ENCODE results near the gene SETD1B.

The SETD1B gene

GRCh38 chr12:121823727-121824115 is 19.9 kb downstream of the SETD1B start:
- DNase-seq (ENCODE audit: low spot score) (no peak), FAIRE-seq (no peak)

- FAIRE-seq (no peak), DNase-seq (ENCODE audit: low spot score) (no peak)
These were observed 21.3 kb downstream of the SETD1B start for GRCh38 chr12:121825041-121825523.

GRCh38 chr12:121826318-121827150 is 22.7 kb downstream of the SETD1B start:
- FAIRE-seq (no peak), DNase-seq (ENCODE audit: low spot score) (no peak)

- DNase-seq (ENCODE audit: low spot score) (no peak), FAIRE-seq (no peak)
These were observed 23.7 kb downstream of the SETD1B start for GRCh38 chr12:121827351-121828099.

DNA sequence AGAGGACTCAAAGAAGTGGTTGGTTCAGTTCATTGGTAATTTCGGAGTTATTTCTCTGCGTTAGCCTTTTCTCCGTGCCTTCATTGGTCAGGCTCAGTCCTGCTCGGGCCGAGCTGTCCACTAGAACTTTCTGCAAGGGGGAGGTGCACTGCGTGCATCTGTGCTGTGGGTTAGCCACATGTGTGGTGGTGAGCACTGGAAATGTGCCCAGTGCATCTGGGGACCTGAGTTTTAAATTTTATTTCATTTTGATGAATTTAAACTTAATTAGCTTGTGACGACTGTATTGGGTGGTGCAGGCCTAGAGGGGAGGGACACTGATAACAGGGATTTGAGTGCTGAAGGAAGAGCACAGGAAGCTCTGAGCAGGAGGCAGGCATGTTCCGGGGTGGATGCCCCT is 24.5 kb downstream of the SETD1B start:
- DNase-seq (ENCODE audit: low spot score) (no peak), FAIRE-seq (no peak)

- DNase-seq (ENCODE audit: low spot score) (no peak), FAIRE-seq (no peak)
These were observed 25.0 kb downstream of the SETD1B start for GRCh38 chr12:121828826-121829225.

DNA sequence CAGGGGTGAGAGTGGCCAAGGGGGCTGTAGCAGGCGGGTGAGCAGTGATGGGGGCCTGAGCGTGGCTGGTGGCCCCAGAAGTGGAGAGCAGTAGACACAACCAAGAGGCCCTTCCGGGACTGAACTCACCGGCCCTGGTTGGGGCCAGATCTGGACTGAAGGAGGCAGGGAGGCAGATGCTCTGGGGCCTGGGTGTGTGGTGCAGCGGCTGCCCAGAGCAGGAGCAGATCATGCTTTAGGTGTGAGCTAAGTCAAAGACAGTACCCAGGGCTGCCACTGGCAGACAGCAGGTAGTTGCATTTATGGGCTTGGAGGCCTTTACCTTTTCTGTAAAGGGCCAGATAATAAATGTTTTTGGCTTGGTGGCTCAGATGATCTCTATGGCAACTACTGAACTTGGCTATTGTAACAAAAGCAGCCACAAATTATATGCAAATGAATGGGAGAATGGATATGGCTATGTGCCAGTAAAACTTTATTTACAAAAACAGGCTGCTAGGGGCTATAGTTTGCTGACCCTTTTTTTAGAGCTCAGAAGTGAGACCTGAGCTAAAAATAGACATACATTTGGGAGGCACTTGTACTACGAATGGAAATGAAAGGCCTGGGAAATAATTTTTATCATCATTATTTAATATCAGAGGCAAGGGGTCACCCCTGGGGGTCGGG is 25.6 kb downstream of the SETD1B start:
- DNase-seq (ENCODE audit: low spot score), result no peak
- FAIRE-seq, result no peak

DNA sequence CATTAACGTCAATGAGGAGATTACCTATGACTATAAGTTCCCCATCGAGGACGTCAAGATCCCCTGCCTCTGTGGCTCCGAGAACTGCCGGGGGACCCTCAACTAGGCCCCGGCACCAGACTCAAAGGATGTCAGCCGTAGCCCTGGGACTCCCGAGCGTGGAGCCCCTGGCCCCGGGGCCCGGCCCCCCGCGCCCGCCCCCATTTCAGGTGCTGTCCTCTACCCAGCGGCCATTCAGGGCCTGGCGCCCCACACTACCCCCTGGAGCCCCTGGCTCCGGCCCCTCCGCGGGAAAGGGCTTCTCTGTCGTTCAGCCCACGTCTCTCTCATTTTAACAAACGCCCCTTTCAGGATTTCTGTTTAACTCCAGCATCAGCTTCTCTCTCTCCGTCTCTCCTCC is 26.3 kb downstream of the SETD1B start:
- FAIRE-seq (no peak), DNase-seq (ENCODE audit: low spot score) (no peak)

DNA sequence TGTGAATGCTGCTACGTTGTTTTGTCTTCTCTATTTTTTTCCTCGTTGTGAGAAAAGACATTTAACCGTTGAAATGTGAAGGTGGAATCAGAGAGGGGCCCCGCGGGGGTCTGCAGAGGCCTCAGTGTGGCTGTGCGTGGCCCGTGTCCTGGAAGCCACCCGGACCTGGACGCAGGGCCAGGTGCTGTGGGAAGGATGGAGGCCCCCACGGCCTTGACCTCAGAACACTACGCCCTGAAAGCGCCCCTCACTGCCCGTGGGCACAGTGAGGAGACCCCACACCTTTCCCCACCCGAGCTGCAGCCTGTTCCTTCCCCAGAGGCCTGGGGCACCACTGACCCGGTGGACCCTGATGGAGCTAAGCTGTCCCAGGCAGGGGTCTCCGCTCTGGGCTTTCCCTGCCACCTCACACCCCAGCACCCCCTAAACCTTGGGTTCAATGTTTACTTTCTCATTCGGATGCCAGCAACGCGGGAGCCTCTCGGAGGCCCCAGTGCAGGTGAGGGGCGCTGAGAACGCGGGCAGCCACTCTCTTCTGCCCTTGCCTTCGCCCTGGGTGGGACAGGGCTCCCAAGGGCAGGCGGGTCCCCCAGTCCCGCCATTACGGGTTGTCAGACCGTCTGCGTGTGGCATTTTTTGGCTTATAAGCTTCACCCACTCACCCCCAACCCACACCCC is 26.9 kb downstream of the SETD1B start:
- no peak for FAIRE-seq
- no peak for DNase-seq (ENCODE audit: low spot score)

DNA sequence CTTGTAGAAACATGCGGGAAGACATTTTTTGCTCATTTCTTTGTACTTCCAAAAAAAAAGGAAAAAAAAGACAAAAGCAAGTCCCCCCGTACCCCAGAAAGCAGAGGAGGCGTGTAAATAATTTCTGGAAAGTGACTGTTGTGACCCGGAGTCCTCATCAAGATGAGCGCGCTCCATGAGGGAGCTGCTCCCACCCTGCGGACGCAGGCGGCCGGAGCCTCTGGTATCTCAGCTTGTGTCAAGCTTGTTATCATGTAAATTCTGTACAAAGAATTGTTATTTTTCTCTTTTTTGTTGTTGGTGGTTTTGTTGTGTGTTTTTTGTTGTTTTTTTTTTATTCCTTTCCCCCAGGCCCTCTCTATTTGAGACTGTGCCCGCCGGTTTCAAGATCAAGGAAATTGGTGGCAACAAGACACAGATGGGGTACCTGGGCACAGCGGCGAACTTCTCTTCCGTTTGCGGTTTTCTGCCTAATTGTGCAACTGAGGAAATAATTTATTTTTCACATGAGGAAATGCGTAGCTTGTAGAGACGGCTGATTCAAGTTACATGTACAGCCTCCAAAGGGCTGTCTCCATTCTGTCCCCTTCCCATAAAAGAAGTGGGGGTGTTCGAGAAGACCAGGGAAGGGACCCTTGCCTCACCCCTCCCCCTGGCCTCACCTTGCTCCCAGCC is 27.9 kb downstream of the SETD1B start:
- FAIRE-seq, result no peak
- DNase-seq (ENCODE audit: low spot score), result no peak

DNA sequence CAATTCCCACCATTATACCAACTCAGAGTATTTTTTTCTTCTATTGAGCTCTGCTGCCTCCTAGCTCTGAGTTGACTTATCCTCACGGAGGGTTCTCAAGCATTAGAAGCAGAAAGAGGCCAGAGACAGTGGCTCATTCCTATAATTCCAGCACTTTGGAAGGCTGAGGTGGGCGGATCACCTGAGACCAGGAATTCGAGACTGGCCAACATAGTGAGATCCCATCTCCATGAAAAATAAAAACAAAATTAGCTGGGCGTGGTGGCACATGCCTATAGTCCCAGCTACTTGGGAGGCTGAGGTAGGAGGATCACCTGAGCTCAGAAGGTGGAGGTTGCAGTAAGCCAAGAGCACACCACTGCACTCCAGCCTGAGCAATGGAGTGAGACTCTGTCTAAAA is 33.9 kb downstream of the SETD1B start:
- FAIRE-seq, result no peak
- DNase-seq (ENCODE audit: low spot score), result no peak

- DNase-seq (ENCODE audit: low spot score) (no peak), FAIRE-seq (no peak)
These were observed 34.3 kb downstream of the SETD1B start for GRCh38 chr12:121838126-121838525.

DNA sequence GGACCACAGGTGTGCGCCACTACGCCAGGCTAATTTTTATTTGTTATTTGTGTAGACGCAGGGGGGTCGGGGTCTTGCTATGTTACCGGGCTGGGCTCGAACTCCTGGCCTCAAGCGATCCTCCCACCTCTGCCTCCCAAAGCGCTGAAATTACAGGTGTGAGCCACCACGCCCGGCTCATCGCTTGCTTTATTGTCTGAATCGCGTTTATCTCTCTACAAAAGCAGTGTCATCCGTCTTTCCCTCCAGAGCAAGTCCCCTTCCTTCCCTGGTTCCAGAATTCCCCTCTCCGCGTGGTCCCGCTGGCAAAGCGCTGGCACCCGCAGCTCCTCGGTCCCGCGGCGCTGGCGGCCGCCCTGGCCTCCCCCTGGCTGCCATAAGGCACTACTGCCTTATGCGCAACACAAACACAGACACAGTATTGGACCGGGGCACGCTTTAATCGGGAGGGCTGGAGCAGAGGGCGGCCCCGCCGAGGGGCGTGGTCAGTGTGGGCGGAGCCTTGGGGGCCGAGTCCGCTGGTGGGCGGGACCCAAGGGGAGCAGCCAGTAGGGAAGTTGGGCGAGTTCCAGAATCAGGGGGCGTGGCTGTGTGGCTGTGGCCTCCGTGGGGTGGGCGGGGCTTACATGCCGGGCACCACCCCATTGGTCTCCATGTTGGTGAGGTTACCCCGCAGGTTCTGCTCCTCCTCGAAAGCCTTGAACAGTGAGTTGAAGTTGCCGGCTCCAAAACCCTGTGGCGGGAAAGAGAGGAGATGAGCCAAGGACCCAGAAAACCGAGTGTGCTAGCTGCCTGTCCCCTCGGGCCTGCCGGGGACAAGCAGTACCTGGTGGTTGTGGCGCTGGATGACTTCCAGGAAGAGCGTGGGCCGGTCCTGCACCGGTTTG is 35.5 kb downstream of the SETD1B start:
- FAIRE-seq, result no peak

GRCh38 chr12:121839993-121840761 is 36.4 kb downstream of the SETD1B start:
- FAIRE-seq (no peak), DNase-seq (ENCODE audit: low spot score) (no peak)

More for the DNA sequence above, 35.5 kb downstream of the SETD1B start:
- no peak for DNase-seq (ENCODE audit: low spot score)

DNA sequence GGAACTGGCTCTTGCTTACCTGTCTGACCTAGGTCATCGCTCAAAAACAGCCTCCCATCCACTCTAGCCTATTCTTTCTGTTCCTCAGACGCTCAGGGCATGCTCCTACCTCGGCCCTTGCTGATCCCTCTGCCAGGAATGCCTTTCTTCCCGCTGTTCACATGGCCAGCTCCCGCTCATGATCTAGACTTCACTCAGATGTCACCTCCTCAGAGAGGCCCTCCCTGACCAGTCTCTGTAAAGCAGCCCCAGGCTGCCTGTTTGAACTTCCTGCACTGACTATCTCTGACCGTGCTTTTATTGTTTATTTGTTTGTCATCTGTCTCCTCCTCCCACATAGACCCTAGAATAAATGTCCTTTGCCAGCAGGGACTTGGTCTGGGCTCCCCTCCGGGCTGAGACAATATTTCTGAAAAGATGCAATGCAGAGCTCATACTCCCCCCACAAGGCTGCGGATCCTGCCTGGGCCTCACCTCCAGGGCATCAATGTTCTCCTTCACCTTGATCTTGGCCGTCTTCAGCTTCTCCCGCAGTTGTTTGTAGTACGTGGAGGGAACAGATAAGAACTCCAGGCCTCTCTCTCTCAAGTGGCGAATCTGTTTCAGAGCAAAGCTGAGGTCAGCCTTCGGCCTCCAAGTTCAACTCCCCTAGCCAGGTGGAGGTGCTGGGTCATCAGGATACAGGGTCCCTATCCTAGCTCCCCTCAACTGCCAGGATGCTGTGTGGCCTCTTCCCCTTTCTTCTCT is 39.6 kb downstream of the SETD1B start:
- FAIRE-seq, result no peak
- no peak for DNase-seq (ENCODE audit: low spot score)

DNA sequence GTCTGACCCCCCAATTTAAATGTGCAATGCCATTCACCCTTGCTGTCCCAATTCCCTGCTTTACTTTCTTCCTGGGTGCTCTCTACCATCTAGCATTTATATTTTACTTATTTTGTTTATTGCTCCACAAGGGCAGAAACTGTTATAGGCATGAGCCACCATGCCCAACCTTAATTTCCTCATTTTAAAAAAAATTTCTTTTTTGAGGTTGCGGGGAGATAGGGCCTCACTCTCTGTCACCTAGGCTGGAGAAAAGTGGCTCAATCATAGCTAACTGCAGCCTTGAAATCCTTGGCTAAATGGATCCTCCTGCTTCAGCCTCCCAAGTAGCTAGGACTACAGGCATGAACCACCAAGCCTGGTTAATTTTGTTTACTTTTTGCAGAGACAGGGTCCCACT is 41.9 kb downstream of the SETD1B start:
- DNase-seq (ENCODE audit: low spot score) (no peak), FAIRE-seq (no peak)

DNA sequence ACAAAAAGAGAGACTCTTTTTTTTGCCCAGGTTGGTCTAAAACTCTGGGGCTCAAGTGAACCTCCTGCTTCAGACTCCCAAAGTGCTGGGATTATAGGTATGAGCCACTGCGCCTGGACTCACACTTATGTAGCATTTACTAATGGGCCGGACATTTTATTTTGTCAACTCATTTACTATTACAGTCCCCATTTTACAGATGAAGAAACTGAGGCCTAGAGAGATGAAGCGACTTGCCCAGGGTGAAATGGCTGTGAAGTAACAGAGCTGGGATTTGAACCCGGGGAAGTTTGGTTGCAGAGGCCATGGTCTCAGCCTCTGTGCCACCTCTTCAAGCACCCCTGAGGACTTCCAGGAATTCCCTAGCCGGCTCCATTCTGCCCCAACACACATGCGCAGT is 45.4 kb downstream of the SETD1B start:
- no peak for FAIRE-seq
- DNase-seq (ENCODE audit: low spot score), result no peak

- FAIRE-seq (no peak), DNase-seq (ENCODE audit: low spot score) (no peak)
These were observed 45.9 kb downstream of the SETD1B start for GRCh38 chr12:121849665-121850064.

Data from RCC 7860 (cell line).